ENCODE measurements around the gene GMPPA.

- TF ChIP-seq CTCF (conservative IDR thresholded peaks at IDR 0.05; ENCODE audit: low read depth, low read length) (no peak), EZH2phosphoT487 (IDR thresholded peaks at IDR 0.05; ENCODE audit: borderline replicate concordance, low read length) (no peak), EZH2 (IDR thresholded peaks at IDR 0.05; ENCODE audit: low read length, unreplicated experiment) (no peak)
Observed at GRCh38 chr2:219485201-219485580, 13.5 kb upstream of the GMPPA start.

Data from PC-3 (cell line).